ELF-1 (cell line): ENCODE data around the gene KRCC1.
"Not testable (repeated sequence)": the region's sequence is repeated elsewhere in the genome, so short reads cannot be mapped to it uniquely, and the experiment has no call there.

Source experiments
- DNase-seq: peaks from one replicate; pipeline ENCODE4 v3.0.0-alpha.2; 2016; ENCODE audit warnings: low read depth, low spot score

Gene KRCC1

DNA sequence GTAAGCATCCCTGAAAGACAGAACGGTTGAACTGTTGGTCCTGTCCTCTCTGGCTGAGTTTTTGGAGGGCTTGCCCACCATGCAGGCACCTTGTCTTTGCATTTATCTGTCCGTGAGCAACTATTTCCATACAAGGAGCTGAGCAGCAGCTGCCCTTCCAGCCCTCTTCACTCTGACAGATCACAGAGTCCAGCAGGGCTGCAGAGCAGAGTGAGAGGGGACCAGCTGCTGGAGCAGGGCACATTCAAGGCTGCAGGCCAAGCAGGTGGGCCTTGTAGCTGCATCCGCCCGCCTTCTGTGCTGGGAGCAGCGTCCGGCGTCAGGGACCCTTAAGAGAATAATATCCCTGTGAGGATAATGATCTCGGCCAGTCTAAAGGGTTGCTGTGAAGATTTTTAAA, 21.5 kb upstream of the KRCC1 start:
- DNase-seq = no peak

DNA sequence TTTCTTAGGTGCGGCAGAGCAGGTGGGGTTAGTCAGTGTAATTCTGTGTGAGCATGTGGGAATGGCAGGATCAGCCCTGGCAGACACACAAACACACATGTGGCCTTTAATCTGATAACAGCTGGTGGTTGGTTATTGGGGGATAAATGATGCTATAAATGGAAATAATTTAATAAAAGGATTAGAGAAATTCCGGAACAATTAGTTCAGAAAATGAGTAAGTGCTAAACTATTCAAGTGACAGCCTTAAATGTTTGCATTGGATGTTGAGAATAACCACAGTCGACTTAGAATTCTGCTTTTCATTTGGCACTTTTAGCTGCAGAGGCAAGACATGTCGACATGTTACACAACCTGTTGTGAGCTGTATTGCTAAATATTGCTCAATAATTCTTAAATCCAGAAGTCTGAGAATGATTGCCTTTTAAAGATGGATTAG, 19.3 kb upstream of the KRCC1 start:
- DNase-seq = no peak

GRCh38 chr2:88074150-88074549, 18.6 kb upstream of the KRCC1 start:
- DNase-seq = no peak

DNA sequence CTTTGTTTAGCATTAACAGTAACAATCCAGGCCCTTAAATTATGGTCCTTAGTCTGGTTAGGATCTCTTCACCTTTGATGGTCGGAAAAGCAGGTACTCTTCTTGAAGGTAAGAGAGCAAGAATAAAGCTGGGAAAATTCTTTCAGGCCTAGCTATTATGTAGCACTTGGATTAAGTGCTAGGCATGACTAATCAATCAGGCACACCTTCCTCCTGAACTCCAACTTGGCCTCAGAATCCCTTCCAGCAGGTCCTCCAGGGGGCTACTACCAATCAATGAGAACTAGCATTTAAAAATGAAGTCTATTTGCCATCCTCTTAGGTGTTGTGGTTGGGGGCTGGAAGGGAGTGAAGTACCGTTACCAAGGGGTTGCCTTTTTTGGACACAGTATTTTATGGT, 15.8 kb upstream of the KRCC1 start:
- DNase-seq = no peak

- no peak for DNase-seq
Observed at GRCh38 chr2:88070055-88070454, 14.5 kb upstream of the KRCC1 start.

DNA sequence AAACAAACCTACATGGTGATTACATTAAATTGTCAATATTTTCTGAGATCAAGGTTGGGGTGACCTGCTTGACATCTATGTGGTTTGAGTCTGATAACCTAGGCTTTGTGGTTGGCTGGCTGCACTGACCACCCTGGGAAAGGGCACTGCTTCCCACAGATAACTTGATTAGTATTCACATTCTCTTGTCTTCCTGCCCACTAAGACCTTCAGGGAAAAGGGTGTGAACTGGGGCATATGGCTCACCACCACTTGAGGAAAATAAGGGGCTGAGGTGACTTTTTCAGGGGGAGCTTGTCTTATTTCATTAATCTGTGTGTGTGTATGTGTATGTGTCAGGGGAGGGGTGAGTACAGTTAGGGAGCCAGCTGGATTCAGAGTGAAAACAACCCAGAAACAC, 13.5 kb upstream of the KRCC1 start:
- DNase-seq = no peak

DNA sequence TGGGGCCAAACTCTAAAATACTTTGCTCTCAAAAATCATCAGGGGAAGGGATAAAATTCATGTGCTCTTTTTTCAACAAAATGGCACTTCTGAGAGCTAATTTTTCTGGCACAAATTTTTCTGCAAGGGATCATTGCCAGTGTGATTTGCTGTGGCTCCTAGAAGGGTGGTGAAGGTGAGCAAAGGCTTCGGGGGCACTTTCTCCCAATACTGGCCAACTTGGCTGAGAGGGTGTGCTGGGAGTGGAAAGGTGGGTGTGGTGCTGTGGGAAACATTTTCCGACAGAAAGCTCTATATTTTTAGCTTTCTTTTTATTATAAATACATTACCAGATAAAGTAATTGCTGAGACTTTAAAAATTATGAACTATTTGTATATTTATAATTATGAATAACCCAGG, 12.5 kb upstream of the KRCC1 start:
- DNase-seq = no peak

GRCh38 chr2:88067598-88067997, 12.0 kb upstream of the KRCC1 start, which contains the start of gene SMYD1:
Gene SMYD1 (plus strand): TSS chr2:88067825. CDS start chr2:88067865, 40 bp downstream.
- no peak for DNase-seq

- DNase-seq = no peak
Observed at GRCh38 chr2:88067189-88067588, 11.6 kb upstream of the KRCC1 start.

DNA sequence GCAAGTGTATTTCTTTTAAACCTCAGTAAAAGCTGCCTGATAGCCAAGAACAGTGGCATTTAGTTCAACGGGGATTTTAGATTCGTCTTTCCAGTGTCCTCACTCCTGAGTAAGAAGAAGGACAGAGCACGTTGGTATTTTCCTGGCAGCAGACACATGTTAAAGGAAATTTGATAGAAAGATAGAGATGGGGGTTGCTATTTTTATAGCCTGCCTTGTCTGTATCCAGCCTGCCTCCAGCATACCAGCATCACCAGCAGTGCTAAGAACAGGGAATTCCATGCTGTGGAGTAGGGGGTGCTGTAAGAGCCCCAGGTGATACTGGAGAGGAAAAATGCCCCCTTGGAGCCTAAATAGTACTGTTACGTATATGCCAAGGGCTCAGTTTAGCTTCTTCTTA, 11.0 kb upstream of the KRCC1 start:
- no peak for DNase-seq

DNA sequence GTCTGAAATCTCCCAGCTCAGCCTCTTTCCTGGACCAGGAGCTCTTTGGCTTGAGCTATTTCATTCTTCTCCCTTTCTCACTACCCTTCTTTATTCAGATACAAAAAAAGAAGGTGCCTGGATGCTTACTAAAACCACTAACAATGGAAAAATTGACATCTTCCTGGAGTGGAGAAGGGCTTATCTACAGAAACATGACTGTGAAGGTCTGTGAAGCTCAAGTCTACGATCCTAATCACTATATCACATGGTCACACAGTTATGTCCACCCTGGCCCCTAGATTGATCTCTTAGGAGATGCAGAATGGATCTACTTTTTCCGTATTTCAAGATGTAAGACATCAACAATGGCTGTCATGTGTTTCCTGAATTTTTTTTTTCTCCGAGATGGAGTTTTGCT, 5.7 kb upstream of the KRCC1 start:
- DNase-seq = no peak

DNA sequence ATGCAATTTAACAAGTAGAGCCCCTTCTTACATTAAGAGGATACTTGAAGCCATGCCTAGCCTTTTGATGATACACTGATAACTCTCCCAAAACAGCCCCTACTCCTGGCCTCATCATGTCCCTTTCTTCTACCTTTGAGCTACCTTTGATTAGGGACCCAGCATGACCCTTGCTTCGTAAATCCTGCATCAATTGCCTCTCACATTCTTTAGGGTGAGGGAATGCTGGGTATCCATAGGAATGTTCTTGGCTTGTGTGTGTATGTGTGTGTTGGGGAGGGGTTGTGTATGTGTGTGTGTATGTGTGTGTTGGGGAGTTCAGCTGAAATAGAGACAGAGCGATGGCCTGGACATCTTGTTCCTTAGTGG, 5.3 kb upstream of the KRCC1 start:
- DNase-seq = no peak

DNA sequence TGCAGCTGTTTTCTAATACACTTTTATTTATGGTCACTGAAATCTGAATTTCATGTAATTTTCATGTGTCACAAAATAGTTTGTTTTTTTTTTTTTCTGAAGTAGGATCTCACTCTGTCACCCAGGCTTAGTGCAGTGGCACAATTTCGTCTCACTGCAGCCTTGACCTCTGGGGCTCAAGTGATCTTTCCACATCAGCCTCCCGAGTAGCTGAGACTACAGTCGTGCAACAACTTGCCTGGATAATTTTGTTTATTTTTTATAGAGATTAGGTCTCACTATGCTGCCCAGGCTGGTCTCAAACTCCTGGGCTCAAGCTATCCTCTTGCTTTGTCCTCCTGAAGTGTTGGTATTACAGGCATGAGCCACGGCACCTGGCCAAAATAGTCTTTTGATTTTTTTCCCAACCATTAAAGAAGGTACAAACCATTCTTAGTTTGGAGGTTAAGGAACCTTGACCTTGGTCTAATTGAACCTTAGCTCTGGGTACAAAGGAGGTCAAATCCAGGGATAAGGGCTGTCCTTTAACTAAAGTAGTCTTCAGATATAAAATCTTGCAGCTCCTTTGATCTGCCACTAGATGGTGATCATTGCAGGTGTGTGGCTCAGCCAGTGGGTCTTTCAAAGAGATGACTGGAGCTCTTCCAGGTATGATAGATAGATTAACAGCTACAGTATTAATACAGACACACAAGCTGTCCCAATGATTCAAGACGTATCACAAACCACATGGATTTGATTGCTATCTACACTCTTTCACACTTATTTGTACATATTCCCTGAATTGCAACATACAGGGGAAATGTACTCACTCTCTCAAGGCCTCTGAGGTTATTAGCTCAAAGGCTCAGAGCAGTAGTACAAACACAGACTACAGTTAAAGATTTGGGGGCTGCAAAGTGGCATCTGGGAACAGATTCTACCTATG, 4.7 kb upstream of the KRCC1 start:
- DNase-seq = no peak

GRCh38 chr2:88058191-88058590, 2.6 kb upstream of the KRCC1 start:
- no peak for DNase-seq

DNA sequence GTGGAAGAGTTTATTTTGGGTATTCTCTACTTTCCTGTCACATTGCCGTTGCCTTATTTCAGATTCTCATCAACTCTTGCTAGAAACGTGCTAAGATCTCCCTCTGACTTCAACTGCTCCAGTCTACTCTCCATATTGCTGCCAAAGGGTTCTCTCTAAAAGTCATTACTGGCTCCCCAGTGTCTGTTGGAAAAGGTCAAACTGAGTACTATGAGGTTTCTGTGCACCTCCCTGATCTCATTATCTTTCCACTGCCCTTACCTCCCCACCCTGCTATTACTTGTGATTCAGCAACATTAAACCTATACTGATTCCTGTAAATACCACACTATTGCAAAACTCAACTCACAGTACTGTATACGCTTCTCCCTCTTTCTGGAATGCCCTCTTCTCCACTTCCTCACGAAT, 1.9 kb upstream of the KRCC1 start:
- DNase-seq = no peak

- no peak for DNase-seq
Observed at GRCh38 chr2:88054782-88055370, 707 bp downstream of the KRCC1 start.

- no peak for DNase-seq
Observed at GRCh38 chr2:88053934-88054781, 1.4 kb downstream of the KRCC1 start.

DNA sequence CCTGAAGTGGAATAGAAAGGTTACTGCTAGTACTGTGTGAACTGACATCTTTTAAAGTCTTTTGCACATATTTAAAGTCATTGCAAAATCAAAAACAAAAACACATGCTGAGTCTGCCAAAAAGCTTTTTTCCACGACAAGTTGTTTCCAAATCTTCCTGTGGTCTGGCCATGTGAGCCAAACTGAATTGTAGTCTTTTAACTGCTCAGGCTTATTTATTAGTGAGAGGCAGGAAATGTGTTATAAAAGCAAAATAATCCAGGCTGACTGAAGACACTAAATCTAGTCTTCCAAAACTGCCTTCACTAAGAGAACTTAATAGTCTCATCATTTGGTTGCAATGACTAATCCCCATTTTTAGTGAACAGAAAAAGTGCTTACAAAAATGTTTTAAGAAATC, 2.3 kb downstream of the KRCC1 start:
- no peak for DNase-seq

DNA sequence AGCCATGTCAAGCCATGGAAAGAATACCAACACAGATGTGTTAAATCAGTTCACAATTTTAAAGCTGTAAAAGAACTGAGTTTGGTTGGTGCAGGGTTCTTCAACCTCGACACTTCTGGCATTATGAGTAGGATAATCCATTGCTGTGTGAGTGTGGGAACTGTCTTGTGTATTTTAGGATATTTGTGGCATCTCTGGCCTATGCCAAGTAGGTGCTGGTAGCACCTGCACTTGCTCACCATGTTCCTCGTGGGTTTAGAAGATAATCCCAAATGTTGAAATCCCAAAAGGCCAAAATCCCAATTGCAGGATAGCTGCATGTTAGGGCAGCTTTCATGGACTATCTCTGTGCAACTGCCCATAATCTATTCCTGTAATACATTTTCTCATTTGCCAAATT, 3.8 kb downstream of the KRCC1 start:
- no peak for DNase-seq

GRCh38 chr2:88049622-88050021, 6.0 kb downstream of the KRCC1 start:
- no peak for DNase-seq

DNA sequence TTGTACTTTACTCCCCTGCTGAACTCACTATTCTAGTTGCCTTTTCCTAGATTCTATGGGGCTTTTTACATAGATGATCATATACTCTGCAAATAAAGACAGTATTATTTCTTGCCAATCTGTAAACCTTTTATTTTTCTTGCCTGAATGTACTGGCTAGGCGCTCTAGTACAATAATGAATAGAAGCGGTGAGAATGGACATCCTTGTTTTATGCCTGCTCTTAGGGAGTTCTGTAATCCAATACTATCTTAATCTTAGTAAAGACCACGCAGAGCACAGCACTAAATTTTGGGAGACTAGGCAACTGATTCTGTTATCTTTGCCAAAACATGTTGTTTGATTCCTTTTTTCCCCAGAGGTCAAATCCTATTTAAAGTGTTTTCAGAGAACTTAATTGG, 7.0 kb downstream of the KRCC1 start:
- DNase-seq = no peak

- DNase-seq = not testable (repeated sequence)
Observed at GRCh38 chr2:88045561-88045960, 10.0 kb downstream of the KRCC1 start.
